Measurements from ENCODE around the gene UBR3. TPM values are rescaled to one million over a fixed set of nuclear protein-coding genes. Genes with fewer than 3 reads are reported as not detected.
"Not testable (repeated sequence)": the region's sequence is repeated elsewhere in the genome, so short reads cannot be mapped to it uniquely, and the experiment has no call there.

Gene UBR3
- total RNA-seq, 2 donors from 2014 or later, result 28.6 to 32.7 TPM

- H3K9me3 Mint-ChIP-seq; H3K27ac Mint-ChIP-seq; ATAC-seq (replicated peaks); H3K27me3 Mint-ChIP-seq; H3K4me3 Mint-ChIP-seq: not testable (repeated sequence)
- Mint-ChIP-seq H3K4me1 (peaks cover 16% of the 10 kb centered on the region), H3K36me3 (ENCODE audit: low read depth) (peaks cover 18% of the 10 kb centered on the region)
Observed at GRCh38 chr2:169871369-169871768, 44.1 kb downstream of the UBR3 start.

GRCh38 chr2:169871994-169872393, 44.7 kb downstream of the UBR3 start:
- Mint-ChIP-seq H3K4me3 (no peak overlapping the region), H3K9me3 (no peaks in the 10 kb centered on the region), H3K36me3 (ENCODE audit: low read depth) (peaks cover 24% of the 10 kb centered on the region), H3K27me3 (no peaks in the 10 kb centered on the region), H3K4me1 (peaks cover 16% of the 10 kb centered on the region), H3K27ac (no peak overlapping the region)
- no peak for ATAC-seq (replicated peaks)

GRCh38 chr2:169877398-169877797, 50.1 kb downstream of the UBR3 start:
- Mint-ChIP-seq H3K4me3 (no peak overlapping the region), H3K27me3 (no peaks in the 10 kb centered on the region)

GRCh38 chr2:169887120-169887519, 59.9 kb downstream of the UBR3 start:
- peaks cover 29% of the 10 kb centered on the region for H3K36me3 Mint-ChIP-seq (ENCODE audit: low read depth)
- no peaks in the 10 kb centered on the region for H3K27me3 Mint-ChIP-seq
- no peak for ATAC-seq (replicated peaks)
- H3K4me3 Mint-ChIP-seq, result no peak overlapping the region
- H3K4me1 Mint-ChIP-seq, result no peaks in the 10 kb centered on the region
- no peak overlapping the region for H3K27ac Mint-ChIP-seq
- H3K9me3 Mint-ChIP-seq, result no peaks in the 10 kb centered on the region

More at GRCh38 chr2:169877398-169877797, 50.1 kb downstream of the UBR3 start:
- no peaks in the 10 kb centered on the region for H3K9me3 Mint-ChIP-seq
- no peak overlapping the region for H3K27ac Mint-ChIP-seq
- peaks cover 28% of the 10 kb centered on the region for H3K36me3 Mint-ChIP-seq (ENCODE audit: low read depth)
- H3K4me1 Mint-ChIP-seq, result no peaks in the 10 kb centered on the region
- no peak for ATAC-seq (replicated peaks)

- H3K9me3 Mint-ChIP-seq, result no peaks in the 10 kb centered on the region
- H3K36me3 Mint-ChIP-seq (ENCODE audit: low read depth), result peaks cover 45% of the 10 kb centered on the region
- H3K27ac Mint-ChIP-seq, result no peak overlapping the region
- no peak for ATAC-seq (replicated peaks)
- H3K4me3 Mint-ChIP-seq, result no peak overlapping the region
- H3K4me1 Mint-ChIP-seq, result no peaks in the 10 kb centered on the region
- H3K27me3 Mint-ChIP-seq, result no peaks in the 10 kb centered on the region
Observed at GRCh38 chr2:169891593-169892298, 64.5 kb downstream of the UBR3 start.

GRCh38 chr2:169892951-169893350, 65.7 kb downstream of the UBR3 start:
- H3K4me3 Mint-ChIP-seq, result no peak overlapping the region
- no peaks in the 10 kb centered on the region for H3K4me1 Mint-ChIP-seq
- no peak overlapping the region for H3K27ac Mint-ChIP-seq
- H3K9me3 Mint-ChIP-seq, result no peaks in the 10 kb centered on the region
- no peak for ATAC-seq (replicated peaks)
- peaks cover 45% of the 10 kb centered on the region for H3K36me3 Mint-ChIP-seq (ENCODE audit: low read depth)
- no peaks in the 10 kb centered on the region for H3K27me3 Mint-ChIP-seq

GRCh38 chr2:169895294-169895985, 68.2 kb downstream of the UBR3 start:
- H3K27me3 Mint-ChIP-seq, result no peaks in the 10 kb centered on the region
- H3K36me3 Mint-ChIP-seq (ENCODE audit: low read depth), result peaks cover 55% of the 10 kb centered on the region
- H3K4me3 Mint-ChIP-seq, result no peak overlapping the region
- no peaks in the 10 kb centered on the region for H3K9me3 Mint-ChIP-seq
- no peak overlapping the region for H3K27ac Mint-ChIP-seq
- no peak for ATAC-seq (replicated peaks)
- no peaks in the 10 kb centered on the region for H3K4me1 Mint-ChIP-seq

- H3K27ac Mint-ChIP-seq, result no peak overlapping the region
- H3K4me1 Mint-ChIP-seq, result no peaks in the 10 kb centered on the region
- no peak overlapping the region for H3K4me3 Mint-ChIP-seq
- peaks cover 53% of the 10 kb centered on the region for H3K36me3 Mint-ChIP-seq (ENCODE audit: low read depth)
- no peaks in the 10 kb centered on the region for H3K27me3 Mint-ChIP-seq
- no peaks in the 10 kb centered on the region for H3K9me3 Mint-ChIP-seq
- no peak for ATAC-seq (replicated peaks)
Observed at GRCh38 chr2:169897834-169898233, 70.6 kb downstream of the UBR3 start.

- H3K4me3 Mint-ChIP-seq; H3K9me3 Mint-ChIP-seq; H3K27me3 Mint-ChIP-seq; ATAC-seq (replicated peaks); H3K4me1 Mint-ChIP-seq; H3K27ac Mint-ChIP-seq: not testable (repeated sequence)
- H3K36me3 Mint-ChIP-seq (ENCODE audit: low read depth), result peaks cover 43% of the 10 kb centered on the region
Observed at GRCh38 chr2:169900103-169900502, 72.8 kb downstream of the UBR3 start.

- H3K9me3 Mint-ChIP-seq, result no peaks in the 10 kb centered on the region
- peaks cover 37% of the 10 kb centered on the region for H3K36me3 Mint-ChIP-seq (ENCODE audit: low read depth)
- no peaks in the 10 kb centered on the region for H3K4me1 Mint-ChIP-seq
- no peak overlapping the region for H3K4me3 Mint-ChIP-seq
- ATAC-seq (replicated peaks), result no peak
- H3K27me3 Mint-ChIP-seq, result no peaks in the 10 kb centered on the region
- no peak overlapping the region for H3K27ac Mint-ChIP-seq
Observed at GRCh38 chr2:169900686-169901085, 73.4 kb downstream of the UBR3 start.

- H3K36me3 Mint-ChIP-seq (ENCODE audit: low read depth), result peaks cover 39% of the 10 kb centered on the region
- H3K27ac Mint-ChIP-seq, result no peak overlapping the region
- H3K9me3 Mint-ChIP-seq, result no peaks in the 10 kb centered on the region
- no peaks in the 10 kb centered on the region for H3K4me1 Mint-ChIP-seq
- no peak overlapping the region for H3K4me3 Mint-ChIP-seq
- H3K27me3 Mint-ChIP-seq, result no peaks in the 10 kb centered on the region
- no peak for ATAC-seq (replicated peaks)
Observed at GRCh38 chr2:169906731-169907130, 79.5 kb downstream of the UBR3 start.

GRCh38 chr2:169909376-169909775, 82.1 kb downstream of the UBR3 start:
- no peaks in the 10 kb centered on the region for H3K27me3 Mint-ChIP-seq
- no peak for ATAC-seq (replicated peaks)
- no peak overlapping the region for H3K27ac Mint-ChIP-seq
- no peaks in the 10 kb centered on the region for H3K4me1 Mint-ChIP-seq
- no peaks in the 10 kb centered on the region for H3K9me3 Mint-ChIP-seq
- H3K4me3 Mint-ChIP-seq, result no peak overlapping the region
- peaks cover 46% of the 10 kb centered on the region for H3K36me3 Mint-ChIP-seq (ENCODE audit: low read depth)

GRCh38 chr2:169910109-169910799, 83.0 kb downstream of the UBR3 start:
- Mint-ChIP-seq H3K27me3 (no peaks in the 10 kb centered on the region), H3K4me1 (no peaks in the 10 kb centered on the region), H3K27ac (no peak overlapping the region), H3K4me3 (no peak overlapping the region), H3K36me3 (ENCODE audit: low read depth) (peaks cover 55% of the 10 kb centered on the region), H3K9me3 (no peaks in the 10 kb centered on the region)
- ATAC-seq (replicated peaks), result no peak

- no peak for ATAC-seq (replicated peaks)
- Mint-ChIP-seq H3K9me3 (no peaks in the 10 kb centered on the region), H3K36me3 (ENCODE audit: low read depth) (peaks cover 60% of the 10 kb centered on the region), H3K4me1 (no peaks in the 10 kb centered on the region), H3K27me3 (no peaks in the 10 kb centered on the region), H3K27ac (no peak overlapping the region), H3K4me3 (no peak overlapping the region)
Observed at GRCh38 chr2:169911119-169911518, 83.9 kb downstream of the UBR3 start.

- Mint-ChIP-seq H3K27me3 (no peaks in the 10 kb centered on the region), H3K4me1 (no peaks in the 10 kb centered on the region), H3K27ac (peak overlapping the region; percentile 50), H3K9me3 (no peaks in the 10 kb centered on the region), H3K36me3 (ENCODE audit: low read depth) (peaks cover 59% of the 10 kb centered on the region), H3K4me3 (no peak overlapping the region)
- ATAC-seq (replicated peaks), result no peak
Observed at GRCh38 chr2:169916623-169917022, 89.4 kb downstream of the UBR3 start.
